ENCODE data around the gene RCE1. TPM values are rescaled to one million over a fixed set of nuclear protein-coding genes. Genes with fewer than 3 reads are reported as not detected.

Gene RCE1
- total RNA-seq, 4 donors from 2014 or later = 9.5 to 14.8 (median 11.7) TPM

DNA sequence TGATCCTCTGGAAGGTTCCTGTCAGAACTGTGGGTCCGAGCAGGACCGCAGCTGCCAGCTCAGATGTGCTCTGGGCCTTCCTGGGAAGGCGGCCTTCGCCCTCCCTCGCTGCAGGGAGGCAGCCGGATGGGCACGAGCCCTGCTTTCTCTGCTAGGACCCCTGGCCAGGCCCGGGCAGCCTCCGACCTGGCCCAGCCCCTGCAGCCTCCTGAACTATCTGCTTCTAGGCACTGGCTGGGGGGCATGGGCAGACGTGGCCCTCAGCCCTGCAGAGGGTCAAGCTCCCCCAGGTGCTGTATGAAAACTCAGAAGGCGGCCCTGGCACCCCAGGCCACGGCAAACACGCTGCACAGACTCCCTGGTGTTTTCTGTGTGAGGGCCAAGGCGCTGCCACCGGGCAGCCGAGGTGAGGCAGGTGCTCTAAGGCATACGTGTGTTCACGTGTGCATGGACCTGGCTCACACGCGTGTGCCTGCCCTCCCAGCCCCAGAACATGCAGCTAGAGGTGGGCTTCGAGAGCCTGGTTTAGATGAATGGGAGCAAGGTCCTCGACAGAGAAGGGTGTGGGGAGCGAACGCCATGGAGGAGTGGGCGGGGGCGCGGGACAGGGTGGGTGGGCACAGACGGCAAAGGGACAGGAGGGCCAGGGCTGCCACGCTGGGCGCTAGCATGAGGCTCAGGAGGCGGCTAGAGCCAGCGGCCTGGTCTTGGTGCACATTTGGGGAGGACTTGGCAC lies 18.0 kb downstream of the RCE1 start:
- no peaks in the 10 kb centered on the region for H3K27me3 ChIP-seq

DNA sequence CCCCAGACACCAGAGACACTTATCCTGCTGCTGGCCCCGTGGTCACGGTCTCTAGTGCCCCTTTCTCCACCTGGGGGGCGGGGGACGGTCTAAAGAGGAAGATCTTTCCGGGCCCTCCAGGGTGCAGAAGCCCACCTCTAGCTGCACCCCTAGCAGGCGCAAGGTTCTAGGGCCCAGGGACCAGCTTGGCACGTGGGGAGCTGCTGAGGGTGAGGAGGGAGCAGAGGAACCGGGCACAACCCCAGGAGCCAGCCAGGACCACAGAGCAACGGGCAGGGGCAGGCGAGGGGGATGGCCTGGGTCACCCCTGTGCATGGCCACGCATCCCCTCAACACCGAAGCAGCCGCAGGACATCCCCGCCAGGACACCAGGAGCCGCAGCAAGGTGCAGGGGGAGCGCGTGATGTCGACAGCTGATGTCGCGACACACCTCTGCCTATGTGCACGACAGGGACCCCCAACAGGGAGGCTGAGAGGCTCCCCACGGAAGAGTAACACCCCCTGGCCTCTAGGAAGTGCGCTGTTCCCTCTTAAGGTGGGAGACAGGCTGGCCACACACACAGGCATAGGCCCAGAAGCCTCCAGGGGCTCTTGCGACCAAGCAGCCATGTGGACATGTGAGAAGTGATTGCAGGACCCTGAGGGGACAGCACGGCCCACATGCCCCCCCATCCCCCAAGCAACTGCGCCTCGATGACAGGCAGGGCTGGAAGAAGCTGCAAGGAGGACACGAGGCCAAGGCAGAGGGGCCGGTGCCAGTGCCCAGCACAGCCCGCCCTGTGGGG lies 18.7 kb downstream of the RCE1 start:
- no peak overlapping the region for H3K27ac ChIP-seq
- no peak for ATAC-seq
- H3K4me1 ChIP-seq = peaks cover 0 to 13% (median 0%) of the 10 kb centered on the region in 3 donors
- H3K36me3 ChIP-seq = peaks cover 0 to 23% of the 10 kb centered on the region in 2 donors
- H3K9me3 ChIP-seq = no peaks in the 10 kb centered on the region
- TF ChIP-seq, protein P1, sequence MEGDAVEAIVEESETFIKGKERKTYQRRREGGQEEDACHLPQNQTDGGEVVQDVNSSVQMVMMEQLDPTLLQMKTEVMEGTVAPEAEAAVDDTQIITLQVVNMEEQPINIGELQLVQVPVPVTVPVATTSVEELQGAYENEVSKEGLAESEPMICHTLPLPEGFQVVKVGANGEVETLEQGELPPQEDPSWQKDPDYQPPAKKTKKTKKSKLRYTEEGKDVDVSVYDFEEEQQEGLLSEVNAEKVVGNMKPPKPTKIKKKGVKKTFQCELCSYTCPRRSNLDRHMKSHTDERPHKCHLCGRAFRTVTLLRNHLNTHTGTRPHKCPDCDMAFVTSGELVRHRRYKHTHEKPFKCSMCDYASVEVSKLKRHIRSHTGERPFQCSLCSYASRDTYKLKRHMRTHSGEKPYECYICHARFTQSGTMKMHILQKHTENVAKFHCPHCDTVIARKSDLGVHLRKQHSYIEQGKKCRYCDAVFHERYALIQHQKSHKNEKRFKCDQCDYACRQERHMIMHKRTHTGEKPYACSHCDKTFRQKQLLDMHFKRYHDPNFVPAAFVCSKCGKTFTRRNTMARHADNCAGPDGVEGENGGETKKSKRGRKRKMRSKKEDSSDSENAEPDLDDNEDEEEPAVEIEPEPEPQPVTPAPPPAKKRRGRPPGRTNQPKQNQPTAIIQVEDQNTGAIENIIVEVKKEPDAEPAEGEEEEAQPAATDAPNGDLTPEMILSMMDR (IDR thresholded peaks at IDR 0.05) = no peak
- TF ChIP-seq POLR2A (IDR thresholded peaks at IDR 0.05) (no peak), POLR2AphosphoS5 (IDR thresholded peaks at IDR 0.05) (no peak), EP300 (IDR thresholded peaks at IDR 0.05) (no peak)
- no peaks in the 10 kb centered on the region for H3K27me3 ChIP-seq
- WGBS, 2 donors (ENCODE audit: low coverage in 1 of 2) = 80 to 94% methylated on average over 1 to 3 of the region's 30 CpGs
- H3K4me3 ChIP-seq = no peak overlapping the region

More for the DNA sequence above, 18.0 kb downstream of the RCE1 start:
- Histone ChIP-seq H3K4me1 (peaks cover 0 to 13% (median 0%) of the 10 kb centered on the region in 3 donors), H3K4me3 (no peak overlapping the region), H3K27ac (no peak overlapping the region), H3K36me3 (peaks cover 0 to 23% of the 10 kb centered on the region in 2 donors), H3K9me3 (no peaks in the 10 kb centered on the region)
- no peak for ATAC-seq
- WGBS, 2 donors (ENCODE audit: low coverage in 1 of 2) = 94% methylated on average over 14 of the region's 32 CpGs; no CpG with 5 or more reads in 1 of the 2 donors
- TF ChIP-seq, protein P1 (IDR thresholded peaks at IDR 0.05) = no peak
- no peak for TF ChIP-seq POLR2AphosphoS5 (IDR thresholded peaks at IDR 0.05)
- no peak for TF ChIP-seq POLR2A (IDR thresholded peaks at IDR 0.05)
- no peak for TF ChIP-seq EP300 (IDR thresholded peaks at IDR 0.05)

DNA sequence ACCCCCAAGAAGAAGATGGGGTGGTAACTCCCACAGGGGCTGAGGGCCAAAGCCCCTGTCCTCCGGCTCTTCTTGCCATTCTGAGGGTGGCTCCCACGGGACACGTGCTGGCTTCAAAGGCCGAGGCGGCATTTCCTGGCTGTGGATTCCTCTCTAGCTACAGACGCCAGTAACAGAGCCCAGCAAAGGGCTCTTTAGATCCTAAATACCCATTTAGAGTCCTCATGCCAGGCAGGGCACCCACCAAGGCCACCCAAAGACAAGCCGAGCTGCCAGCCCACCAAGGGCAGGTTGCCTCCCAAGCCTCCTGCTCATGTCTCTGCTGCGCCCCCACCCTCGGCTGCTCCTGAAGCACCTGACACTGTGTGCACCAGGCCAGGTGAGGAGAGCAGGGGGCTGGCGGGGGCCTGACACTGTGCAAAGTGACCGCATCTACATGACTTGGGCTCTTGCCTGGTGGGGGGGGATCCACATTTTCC lies 19.4 kb downstream of the RCE1 start:
- Histone ChIP-seq H3K4me1 (peaks cover 0 to 7% (median 0%) of the 10 kb centered on the region in 3 donors), H3K36me3 (peaks cover 0 to 23% of the 10 kb centered on the region in 2 donors), H3K27me3 (no peaks in the 10 kb centered on the region), H3K27ac (no peak overlapping the region), H3K4me3 (no peak overlapping the region), H3K9me3 (no peaks in the 10 kb centered on the region)
- 83 to 90% methylated on average over 1 to 2 of the region's 11 CpGs for WGBS, 2 donors (ENCODE audit: low coverage in 1 of 2)
- no peak for ATAC-seq
- TF ChIP-seq EP300 (IDR thresholded peaks at IDR 0.05) (no peak), POLR2AphosphoS5 (IDR thresholded peaks at IDR 0.05) (no peak), POLR2A (IDR thresholded peaks at IDR 0.05) (no peak)
- TF ChIP-seq, protein P1 (IDR thresholded peaks at IDR 0.05) = no peak

DNA sequence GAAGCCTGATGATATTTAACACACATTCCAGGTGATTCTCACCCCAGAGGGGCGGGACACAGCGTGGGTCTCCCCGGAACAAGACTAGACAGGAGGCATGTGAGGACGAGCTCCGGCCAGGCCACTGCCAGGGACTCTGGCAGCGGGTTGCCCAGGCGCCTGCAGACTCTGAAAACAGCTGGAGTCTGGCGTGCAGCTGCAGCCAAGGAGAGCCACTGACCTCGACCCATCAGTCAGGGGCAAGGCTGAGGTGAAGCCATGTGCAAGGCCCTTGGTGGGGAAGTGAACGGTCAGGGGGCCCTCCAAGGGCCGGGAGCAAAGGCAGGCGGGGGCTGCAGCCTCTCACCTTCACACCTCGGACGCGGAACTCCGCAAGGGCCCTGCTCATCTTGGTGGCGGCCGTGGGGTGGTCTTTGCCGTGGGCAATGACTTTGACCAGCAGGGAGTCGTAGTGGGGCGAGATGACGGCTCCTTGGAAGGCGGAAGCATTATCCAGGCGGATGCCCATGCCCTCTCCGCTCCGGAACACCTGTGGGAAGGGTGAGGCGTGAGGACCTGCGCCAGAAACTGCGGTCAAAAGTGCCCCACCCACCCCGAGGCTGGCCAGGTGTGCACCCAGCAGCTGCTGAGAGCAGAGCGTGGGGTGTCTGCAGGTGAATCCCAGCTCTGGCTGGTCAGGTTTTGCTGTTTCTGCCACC lies 20.3 kb downstream of the RCE1 start:
- Histone ChIP-seq H3K4me1 (no peaks in the 10 kb centered on the region), H3K4me3 (no peak overlapping the region), H3K36me3 (peaks cover 0 to 16% of the 10 kb centered on the region in 2 donors), H3K27me3 (no peaks in the 10 kb centered on the region), H3K9me3 (no peaks in the 10 kb centered on the region), H3K27ac (no peak overlapping the region)
- ATAC-seq = no peak
- TF ChIP-seq, protein P1 (IDR thresholded peaks at IDR 0.05) = no peak
- no peak for TF ChIP-seq EP300 (IDR thresholded peaks at IDR 0.05)
- no peak for TF ChIP-seq POLR2A (IDR thresholded peaks at IDR 0.05)
- no peak for TF ChIP-seq POLR2AphosphoS5 (IDR thresholded peaks at IDR 0.05)
- 60 to 100% methylated on average over 1 to 3 of the region's 31 CpGs for WGBS, 2 donors (ENCODE audit: low coverage in 1 of 2)

All from gastroesophageal sphincter (tissue), 4 donors.